Activated naive CD4-positive, alpha-beta T cell treated with anti-CD3 and anti-CD28 coated beads, Interleukin-2, amount 10 ng/mL, durations not matched to agents 7 days and 5 days (primary cell): ENCODE data around the gene TMEM217.
"Not testable (repeated sequence)": the region's sequence is repeated elsewhere in the genome, so short reads cannot be mapped to it uniquely, and the experiment has no call there.

Source experiments
- CTCF ChIA-PET: fragments of 350-600 bp; sonication (Branson Sonifier 250); formaldehyde crosslinking; loops from one replicate; lab custom pipeline; 2021; ENCODE audit warnings: antibody characterized with exemption; lab: Charles Lee
- DNase-seq: peaks from one replicate; pipeline ENCODE4 v3.0.0-alpha.2; 2020
- H3K27ac Mint-ChIP-seq: one replicate; pipeline ENCODE4 v1.8.0; 2021; ENCODE audit warnings: mild to moderate bottlenecking, moderate library complexity, mixed read lengths
- H3K27me3 Mint-ChIP-seq: one replicate; pipeline ENCODE4 v1.8.0; 2021; ENCODE audit warnings: mild to moderate bottlenecking, mixed read lengths
- H3K36me3 Mint-ChIP-seq: one replicate; pipeline ENCODE4 v1.8.0; 2021; ENCODE audit warnings: mixed read lengths
- H3K4me1 Mint-ChIP-seq: one replicate; pipeline ENCODE4 v1.8.0; 2021; ENCODE audit warnings: mixed read lengths
- H3K4me3 Mint-ChIP-seq: one replicate; pipeline ENCODE4 v1.8.0; 2021; ENCODE audit warnings: mild to moderate bottlenecking, moderate library complexity, mixed read lengths
- H3K9me3 Mint-ChIP-seq: one replicate; pipeline ENCODE4 v1.8.0; 2021; ENCODE audit warnings: mixed read lengths

TMEM217 gene

GRCh38 chr6:37209461-37210205 is 48.3 kb downstream of the TMEM217 start:
- Mint-ChIP-seq H3K27me3 (no peaks in the 10 kb centered on the region), H3K36me3 (peaks cover 4% of the 10 kb centered on the region), H3K4me1 (peaks cover 58% of the 10 kb centered on the region), H3K27ac (peak overlapping the region; percentile 95), H3K4me3 (peak overlapping the region; percentile 58), H3K9me3 (no peaks in the 10 kb centered on the region)
- DNase-seq = peak; percentile 80
- CTCF ChIA-PET = interaction anchor here (0.6 to 19.8 kb wide), 23 partner anchors 9 to 324 kb away, joined by 3 to 697 read pairs (median 4); partner anchors contain the start of genes MTCH1 and PIM1

- no peaks in the 10 kb centered on the region for H3K9me3 Mint-ChIP-seq
Measured at GRCh38 chr6:37208793-37209192, 49.2 kb downstream of the TMEM217 start.

GRCh38 chr6:37207903-37208456 is 50.0 kb downstream of the TMEM217 start:
- H3K4me3 Mint-ChIP-seq = peak overlapping the region; percentile 46
- peaks cover 4% of the 10 kb centered on the region for H3K36me3 Mint-ChIP-seq
- H3K27ac Mint-ChIP-seq = peak overlapping the region; percentile 89
- CTCF ChIA-PET = interaction anchor here (1.5 to 19.8 kb wide), 8 partner anchors 10 to 183 kb away, joined by 3 to 697 read pairs (median 32); partner anchors contain the start of gene PIM1
- DNase-seq = peak; percentile 95
- no peaks in the 10 kb centered on the region for H3K27me3 Mint-ChIP-seq
- no peaks in the 10 kb centered on the region for H3K9me3 Mint-ChIP-seq
- H3K4me1 Mint-ChIP-seq = peaks cover 73% of the 10 kb centered on the region

More at GRCh38 chr6:37208793-37209192, 49.2 kb downstream of the TMEM217 start:
- H3K4me1 Mint-ChIP-seq = peaks cover 65% of the 10 kb centered on the region
- CTCF ChIA-PET = interaction anchor here (1.2 to 19.8 kb wide), 13 partner anchors 11 to 323 kb away, joined by 3 to 697 read pairs (median 18); partner anchors contain the start of gene PIM1
- H3K27me3 Mint-ChIP-seq = no peaks in the 10 kb centered on the region
- H3K4me3 Mint-ChIP-seq = no peak overlapping the region
- peak overlapping the region; percentile 95 for H3K27ac Mint-ChIP-seq
- no peak for DNase-seq
- peaks cover 4% of the 10 kb centered on the region for H3K36me3 Mint-ChIP-seq

- CTCF ChIA-PET = interaction anchor here (3.8 to 19.8 kb wide), 5 partner anchors 8 to 182 kb away, joined by 22 to 697 read pairs (median 196); partner anchors contain the start of gene PIM1
- DNase-seq = no peak
- Mint-ChIP-seq H3K4me3 (no peak overlapping the region), H3K27ac (no peak overlapping the region), H3K27me3 (no peaks in the 10 kb centered on the region), H3K4me1 (peaks cover 82% of the 10 kb centered on the region), H3K36me3 (peaks cover 4% of the 10 kb centered on the region), H3K9me3 (no peaks in the 10 kb centered on the region)
Measured at GRCh38 chr6:37206622-37207021, 51.3 kb downstream of the TMEM217 start.

GRCh38 chr6:37205997-37206340 is 52.0 kb downstream of the TMEM217 start:
- CTCF ChIA-PET = interaction anchor here (2.0 to 19.8 kb wide), 5 partner anchors 13 to 181 kb away, joined by 7 to 697 read pairs (median 196); partner anchors contain the start of gene PIM1
- H3K4me3 Mint-ChIP-seq = no peak overlapping the region
- DNase-seq = no peak
- no peak overlapping the region for H3K27ac Mint-ChIP-seq
- peaks cover 85% of the 10 kb centered on the region for H3K4me1 Mint-ChIP-seq
- peaks cover 4% of the 10 kb centered on the region for H3K36me3 Mint-ChIP-seq
- H3K9me3 Mint-ChIP-seq = no peaks in the 10 kb centered on the region
- H3K27me3 Mint-ChIP-seq = no peaks in the 10 kb centered on the region

GRCh38 chr6:37205175-37205996 is 52.6 kb downstream of the TMEM217 start:
- H3K9me3 Mint-ChIP-seq = no peaks in the 10 kb centered on the region

GRCh38 chr6:37204014-37204751 is 53.8 kb downstream of the TMEM217 start:
- CTCF ChIA-PET = interaction anchor here (1.5 to 19.8 kb wide), 4 partner anchors 11 to 179 kb away, joined by 5 to 697 read pairs (median 141); partner anchors contain the start of gene PIM1
- Mint-ChIP-seq H3K4me1 (peaks cover 71% of the 10 kb centered on the region), H3K27ac (peak overlapping the region; percentile 50)

More at GRCh38 chr6:37205175-37205996, 52.6 kb downstream of the TMEM217 start:
- Mint-ChIP-seq H3K27ac (no peak overlapping the region), H3K4me1 (peaks cover 83% of the 10 kb centered on the region), H3K27me3 (no peaks in the 10 kb centered on the region), H3K36me3 (peaks cover 4% of the 10 kb centered on the region), H3K4me3 (no peak overlapping the region)
- no peak for DNase-seq
- CTCF ChIA-PET = interaction anchor here (0.7 to 19.8 kb wide), 7 partner anchors 12 to 181 kb away, joined by 3 to 697 read pairs (median 31); partner anchors contain the start of gene PIM1

GRCh38 chr6:37202788-37203491 is 55.0 kb downstream of the TMEM217 start:
- no peak for DNase-seq
- H3K4me1 Mint-ChIP-seq = peaks cover 63% of the 10 kb centered on the region
- H3K27ac Mint-ChIP-seq = peak overlapping the region; percentile 82
- CTCF ChIA-PET = interaction anchor here (14.6 to 19.8 kb wide), 2 partner anchors 27 to 178 kb away, joined by 275 to 697 read pairs; partner anchors contain the start of gene PIM1
- no peak overlapping the region for H3K4me3 Mint-ChIP-seq
- peaks cover under 1% of the 10 kb centered on the region for H3K36me3 Mint-ChIP-seq
- no peaks in the 10 kb centered on the region for H3K9me3 Mint-ChIP-seq
- no peaks in the 10 kb centered on the region for H3K27me3 Mint-ChIP-seq

More at GRCh38 chr6:37204014-37204751, 53.8 kb downstream of the TMEM217 start:
- Mint-ChIP-seq H3K4me3 (no peak overlapping the region), H3K27me3 (no peaks in the 10 kb centered on the region), H3K9me3 (no peaks in the 10 kb centered on the region), H3K36me3 (peaks cover 4% of the 10 kb centered on the region)
- no peak for DNase-seq

GRCh38 chr6:37201726-37202125 is 56.2 kb downstream of the TMEM217 start:
- Mint-ChIP-seq H3K27ac (no peak overlapping the region), H3K4me3 (no peak overlapping the region), H3K36me3 (no peaks in the 10 kb centered on the region), H3K4me1 (peaks cover 51% of the 10 kb centered on the region), H3K27me3 (no peaks in the 10 kb centered on the region), H3K9me3 (no peaks in the 10 kb centered on the region)
- no peak for DNase-seq
- CTCF ChIA-PET = interaction anchor here (1.5 to 19.8 kb wide), 3 partner anchors 14 to 177 kb away, joined by 6 to 697 read pairs (median 275); partner anchors contain the start of gene PIM1

- CTCF ChIA-PET = interaction anchor here (0.6 to 19.8 kb wide), 6 partner anchors 9 to 175 kb away, joined by 3 to 697 read pairs (median 14); partner anchors contain the start of gene PIM1
- H3K4me1 Mint-ChIP-seq = peaks cover 37% of the 10 kb centered on the region
- no peaks in the 10 kb centered on the region for H3K36me3 Mint-ChIP-seq
- H3K27me3 Mint-ChIP-seq = no peaks in the 10 kb centered on the region
- no peak overlapping the region for H3K4me3 Mint-ChIP-seq
- no peaks in the 10 kb centered on the region for H3K9me3 Mint-ChIP-seq
- no peak overlapping the region for H3K27ac Mint-ChIP-seq
- no peak for DNase-seq
Measured at GRCh38 chr6:37200085-37200484, 57.9 kb downstream of the TMEM217 start.

GRCh38 chr6:37196451-37196850 is 61.5 kb downstream of the TMEM217 start:
- not testable (repeated sequence) for H3K9me3 Mint-ChIP-seq, H3K4me3 Mint-ChIP-seq, H3K36me3 Mint-ChIP-seq, H3K27ac Mint-ChIP-seq, DNase-seq, H3K27me3 Mint-ChIP-seq
- CTCF ChIA-PET = interaction anchor here (3.8 kb wide), 1 partner anchor 12 kb away, joined by 22 read pairs; no protein-coding TSS in a partner anchor
- H3K4me1 Mint-ChIP-seq = peaks cover 34% of the 10 kb centered on the region

- H3K27me3 Mint-ChIP-seq, DNase-seq, H3K4me3 Mint-ChIP-seq, H3K9me3 Mint-ChIP-seq, H3K36me3 Mint-ChIP-seq: not testable (repeated sequence)
- CTCF ChIA-PET = interaction anchor here (0.6 to 2.9 kb wide), 5 partner anchors 13 to 527 kb away, joined by 3 to 13 read pairs (median 7); partner anchors contain the start of genes PIM1 and PPIL1
- H3K27ac Mint-ChIP-seq = peak overlapping the region; percentile 85
- peaks cover 39% of the 10 kb centered on the region for H3K4me1 Mint-ChIP-seq
Measured at GRCh38 chr6:37194886-37195285, 63.1 kb downstream of the TMEM217 start.
